Endothelial cell of umbilical vein (primary cell): ENCODE results near the gene GPR65. TPM values are rescaled to one million over a fixed set of nuclear protein-coding genes. Genes with fewer than 3 reads are reported as not detected.

Experiments used
- BruUV-seq: library from RNA; stranded (reverse); fragments of 400-500 nt; replicated peaks from 2 replicates; lab custom pipeline; 2021; lab: Mats Ljungman, UMichigan
- CTCF ChIA-PET: fragments of 300-600, 350-600 bp; sonication (Branson Sonifier 250); formaldehyde crosslinking; loops from one replicate; lab custom pipeline; 2021; ENCODE audit warnings: antibody characterized with exemption, inconsistent platforms; lab: Charles Lee
- POLR2A ChIA-PET: fragments of 300-600, 350-600 bp; sonication (Branson Sonifier 250); formaldehyde crosslinking; loops from one replicate; lab custom pipeline; 2021; ENCODE audit warnings: antibody characterized with exemption, inconsistent platforms; lab: Charles Lee
- DNase-seq: peaks from one replicate; pipeline ENCODE4 v3.0.0-alpha.2; 2011; ENCODE audit warnings: low read depth, low spot score
- FAIRE-seq: peaks from 2 replicates; lab custom pipeline; 2011; peaks lifted over from hg19 to GRCh38; lab: Jason Lieb, UNC
- H2AFZ ChIP-seq: 2 replicates; pipeline ENCODE4 v1.6.0; 2012; ENCODE audit warnings: low read depth, low read length, control low read depth, inconsistent platforms
- H3K27ac ChIP-seq: 2 replicates; pipeline ENCODE4 v1.5.1; 2011; ENCODE audit warnings: low read depth, mild to moderate bottlenecking, control low read depth, low read length, moderate library complexity; ENCODE audit not compliant: insufficient read depth
- H3K27me3 ChIP-seq, 2 experiments: 2 replicates each; pipeline versions ENCODE4 v1.6.0 to v1.6.1; 2011; ENCODE audit warnings: low read length in 2 of 2, mixed read lengths in 1 of 2; ENCODE audit not compliant: control insufficient read depth in 2 of 2, insufficient read depth in 2 of 2
- H3K36me3 ChIP-seq, 2 experiments: 2 replicates in 1 of 2; 3 replicates in 1 of 2; pipeline ENCODE4 v1.5.1; 2011; ENCODE audit warnings: low read length in 2 of 2, mild to moderate bottlenecking in 1 of 2, moderate library complexity in 1 of 2; ENCODE audit not compliant: control insufficient read depth in 2 of 2, insufficient read depth in 2 of 2; ENCODE audit errors: extremely low read depth in 1 of 2
- H3K4me1 ChIP-seq: 3 replicates; pipeline ENCODE4 v1.5.1; 2011; ENCODE audit warnings: mild to moderate bottlenecking, low read length; ENCODE audit not compliant: control insufficient read depth, insufficient read depth; ENCODE audit errors: extremely low read depth
- H3K4me2 ChIP-seq: 2 replicates; pipeline ENCODE4 v1.6.1; 2011; ENCODE audit warnings: low read length, control low read depth, mixed read lengths; ENCODE audit not compliant: insufficient read depth
- H3K4me3 ChIP-seq, 3 experiments: fragments of 200-600 bp in 1 of 3; sonication (generic), shearing (Covaris generic) in 1 of 3; replicated peaks in 1 of 3; 2 replicates each; pipeline ENCODE4 v1.5.1; 2011 to 2016; ENCODE audit warnings: control low read depth in 3 of 3, low read length in 3 of 3, mild to moderate bottlenecking in 2 of 3, inconsistent platforms in 1 of 3, low read depth in 1 of 3, moderate library complexity in 1 of 3; ENCODE audit not compliant: insufficient read depth in 1 of 3
- H3K79me2 ChIP-seq: 2 replicates; pipeline ENCODE4 v1.6.0; 2012; ENCODE audit warnings: low read length, inconsistent platforms; ENCODE audit not compliant: control insufficient read depth, insufficient read depth
- H3K9ac ChIP-seq: replicated peaks from 2 replicates; pipeline ENCODE3; 2011; ENCODE audit warnings: low read length, control low read depth; ENCODE audit not compliant: insufficient read depth; ENCODE audit errors: extremely low read depth
- H3K9me1 ChIP-seq: replicated peaks from 3 replicates; pipeline ENCODE4 v1.6.0; 2011; ENCODE audit warnings: mild to moderate bottlenecking, low read length; ENCODE audit not compliant: control insufficient read depth, insufficient read depth; ENCODE audit errors: extremely low read depth
- H3K9me3 ChIP-seq: replicated peaks from 2 replicates; pipeline ENCODE4 v1.5.1; 2012; ENCODE audit warnings: low read length, inconsistent platforms; ENCODE audit not compliant: control insufficient read depth, insufficient read depth
- H4K20me1 ChIP-seq: replicated peaks from 2 replicates; pipeline ENCODE3; 2011; ENCODE audit warnings: mild to moderate bottlenecking, low read length; ENCODE audit not compliant: control insufficient read depth, insufficient read depth; ENCODE audit errors: extremely low read depth
- CTCF ChIP-seq, 2 donors: IDR thresholded peaks; 1 replicate in 1 of 2; 2 replicates in 1 of 2; pipeline ENCODE4 v1.5.1; 2011; ENCODE audit warnings: low read length in 2 of 2, mild to moderate bottlenecking in 2 of 2, moderate library complexity in 2 of 2, control low read depth in 1 of 2, inconsistent platforms in 1 of 2, low read depth in 1 of 2; ENCODE audit not compliant: insufficient read depth in 1 of 2; ENCODE audit errors: extremely low read depth in 1 of 2
- EZH2 ChIP-seq: IDR thresholded peaks from 2 replicates; pipeline ENCODE4 v1.6.1; 2012; ENCODE audit warnings: borderline replicate concordance, low read depth, mild to moderate bottlenecking, moderate library complexity, low read length, inconsistent platforms; ENCODE audit not compliant: severe bottlenecking
- FOS ChIP-seq: IDR thresholded peaks from 2 replicates; pipeline ENCODE4 v1.6.1; 2011; ENCODE audit warnings: mild to moderate bottlenecking, low read length, moderate library complexity, borderline replicate concordance; ENCODE audit not compliant: insufficient read depth
- GATA2 ChIP-seq: IDR thresholded peaks from 2 replicates; pipeline ENCODE4 v1.7.0; 2011; ENCODE audit warnings: low read depth, mild to moderate bottlenecking, moderate library complexity, mixed read lengths, low read length; ENCODE audit not compliant: insufficient read length, insufficient read depth
- MAX ChIP-seq: IDR thresholded peaks from 2 replicates; pipeline ENCODE4 v1.6.1; 2011; ENCODE audit not compliant: insufficient read depth, insufficient read length
- MYC ChIP-seq: IDR thresholded peaks from one replicate; pipeline ENCODE4 v1.6.1; 2011; ENCODE audit warnings: mild to moderate bottlenecking, low read depth, low read length
- POLR2A ChIP-seq: IDR thresholded peaks from 2 replicates; pipeline ENCODE4 v1.6.1; 2012; ENCODE audit warnings: low read depth, mild to moderate bottlenecking, control low read depth, low read length
- POLR2AphosphoS5 ChIP-seq: IDR thresholded peaks from 2 replicates; pipeline ENCODE4 v1.6.1; 2012; ENCODE audit warnings: low read depth, mild to moderate bottlenecking, control low read depth, low read length, moderate library complexity; ENCODE audit not compliant: insufficient read depth
- dilution Hi-C: fragments of 300-500 bp; cut with MboI; formaldehyde crosslinking; loops from one replicate; pipeline ENCODE4 v1.15.0; 2019; ENCODE audit warnings: low sequenced_read_pairs; ENCODE audit not compliant: extremely low pct_ligation_motif_present
- intact Hi-C: fragments of 100-400 bp; cut with micrococcal nuclease; formaldehyde crosslinking; loops from one replicate; pipeline ENCODE4 v1.10.0; 2022
- polyA plus RNA-seq, 4 experiments: library from polyadenylated mRNA; depleted of rRNA in 3 of 4; stranded (reverse) in 3 of 4; unstranded in 1 of 4; fragments of >200 nt; gene quantifications; 2 replicates each; pipeline versions ENCODE4 v1.2.1 to v1.2.3, GENCODE V29; 2011 to 2012; ENCODE audit warnings: missing spikeins in 1 of 4
- total RNA-seq: library from RNA; stranded (reverse); gene quantifications from 2 replicates; pipeline ENCODE4 v1.2.3, GENCODE V29; 2021

The GPR65 gene
- total and polyA plus RNA-seq, 2 donors (not counting 3 experiments of a cell fraction or from before 2014, with no cell fraction given) = 0.03 to 0.07 TPM

- DNase-seq (peak; percentile 94), FAIRE-seq (peak; percentile 86)
- H3K36me3 ChIP-seq = no peaks in the 10 kb centered on the region
- peak within 1 kb of the TSS; percentile 98 for H2AFZ ChIP-seq
- peaks cover 12% of the 10 kb centered on the region for H3K4me1 ChIP-seq
- no peaks in the 10 kb centered on the region for H3K9me1 ChIP-seq
- POLR2A ChIA-PET = no interaction called here
- TF ChIP-seq FOS (no peak), MAX (peak; percentile 47), POLR2AphosphoS5 (peak; percentile 72), EZH2 (no peak), POLR2A (peak; percentile 76), GATA2 (no peak), CTCF (IDR thresholded peaks at IDR 0.05; ENCODE audit: extremely low read depth in 1 of 2, insufficient read depth in 1 of 2, low read depth in 1 of 2, low read length in 2 of 2) (no peak), MYC (no peak)
- no peaks in the 10 kb centered on the region for H3K9me3 ChIP-seq
- TSS peak; percentile 94 for BruUV-seq
- peak within 1 kb of the TSS; percentile 85 for H3K4me2 ChIP-seq
- H3K27ac ChIP-seq = peak within 1 kb of the TSS; percentile 58
- H4K20me1 ChIP-seq = no peaks in the 10 kb centered on the region
- no peaks in the 10 kb centered on the region for H3K27me3 ChIP-seq
- H3K4me3 ChIP-seq = peak within 1 kb of the TSS; percentile 73 to 82 (median 74)
- CTCF ChIA-PET = interaction anchor here (0.8 to 1.7 kb wide), 4 partner anchors 22 to 176 kb away, joined by 3 to 10 read pairs (median 8); no protein-coding TSS in a partner anchor
- peak within 1 kb of the TSS; percentile 46 for H3K9ac ChIP-seq
- no peaks in the 10 kb centered on the region for H3K79me2 ChIP-seq
- dilution Hi-C loops (no loop called here), intact Hi-C loops (loop anchor here (1.0 to 5.0 kb wide), 3 partner anchors 394 to 831 kb away; partner anchors contain the start of genes SPATA7, TTC8 and ZC3H14)
Observed at GRCh38 chr14:87992718-87993628, 12.0 kb upstream of the GPR65 start, which contains the start of gene GALC. TSS of gene GALC (minus strand) at chr14:87993182. CDS start at chr14:87993164, 18 bp downstream.
